Islet precursor cell (in vitro differentiated cells): ENCODE data around the gene HNRNPAB.
"Not testable (repeated sequence)": the region's sequence is repeated elsewhere in the genome, so short reads cannot be mapped to it uniquely, and the experiment has no call there.

Experiments used
- DNase-seq: peaks from one replicate; pipeline ENCODE4 v3.0.0-alpha.2; 2018

HNRNPAB gene

GRCh38 chr5:178213003-178213461 is 8.7 kb downstream of the HNRNPAB start:
- DNase-seq, result no peak

GRCh38 chr5:178213748-178214151 is 9.4 kb downstream of the HNRNPAB start:
- peak; percentile 38 for DNase-seq

- DNase-seq, result peak; percentile 49
Measured at GRCh38 chr5:178214160-178214803, 9.9 kb downstream of the HNRNPAB start.

- peak; percentile 51 for DNase-seq
Measured at GRCh38 chr5:178215280-178216002, 11.1 kb downstream of the HNRNPAB start.

GRCh38 chr5:178216088-178216534 is 11.8 kb downstream of the HNRNPAB start:
- DNase-seq, result no peak

GRCh38 chr5:178216779-178217178 is 12.4 kb downstream of the HNRNPAB start:
- DNase-seq, result no peak

- DNase-seq, result no peak
Measured at GRCh38 chr5:178218237-178218776, 14.0 kb downstream of the HNRNPAB start.

- DNase-seq, result no peak
Measured at GRCh38 chr5:178218827-178219226, 14.5 kb downstream of the HNRNPAB start.

GRCh38 chr5:178221282-178221681 is 16.9 kb downstream of the HNRNPAB start:
- DNase-seq, result peak; percentile 47

GRCh38 chr5:178221853-178222252 is 17.5 kb downstream of the HNRNPAB start:
- peak; percentile 47 for DNase-seq

- no peak for DNase-seq
Measured at GRCh38 chr5:178222292-178222691, 18.0 kb downstream of the HNRNPAB start.

- DNase-seq, result no peak
Measured at GRCh38 chr5:178223196-178223773, 19.0 kb downstream of the HNRNPAB start.

- DNase-seq, result peak; percentile 78
Measured at GRCh38 chr5:178223828-178224335, 19.5 kb downstream of the HNRNPAB start.

GRCh38 chr5:178224403-178224802 is 20.1 kb downstream of the HNRNPAB start:
- no peak for DNase-seq

GRCh38 chr5:178225174-178225573 is 20.8 kb downstream of the HNRNPAB start:
- no peak for DNase-seq

- DNase-seq, result peak; percentile 52
Measured at GRCh38 chr5:178227138-178227659, 22.9 kb downstream of the HNRNPAB start.

- no peak for DNase-seq
Measured at GRCh38 chr5:178227929-178228328, 23.6 kb downstream of the HNRNPAB start.

GRCh38 chr5:178228609-178229008 is 24.3 kb downstream of the HNRNPAB start:
- DNase-seq, result no peak

GRCh38 chr5:178229111-178229510 is 24.8 kb downstream of the HNRNPAB start:
- not testable (repeated sequence) for DNase-seq

GRCh38 chr5:178229861-178230260 is 25.5 kb downstream of the HNRNPAB start:
- no peak for DNase-seq

- DNase-seq, result no peak
Measured at GRCh38 chr5:178230879-178231538, 26.7 kb downstream of the HNRNPAB start.

- DNase-seq, result no peak
Measured at GRCh38 chr5:178231539-178232123, 27.3 kb downstream of the HNRNPAB start.
